Measurements from ENCODE around the gene NSUN6.
A peak's percentile ranks its signal among the peaks of the same experiment; 100 is the strongest.

The NSUN6 gene

DNA sequence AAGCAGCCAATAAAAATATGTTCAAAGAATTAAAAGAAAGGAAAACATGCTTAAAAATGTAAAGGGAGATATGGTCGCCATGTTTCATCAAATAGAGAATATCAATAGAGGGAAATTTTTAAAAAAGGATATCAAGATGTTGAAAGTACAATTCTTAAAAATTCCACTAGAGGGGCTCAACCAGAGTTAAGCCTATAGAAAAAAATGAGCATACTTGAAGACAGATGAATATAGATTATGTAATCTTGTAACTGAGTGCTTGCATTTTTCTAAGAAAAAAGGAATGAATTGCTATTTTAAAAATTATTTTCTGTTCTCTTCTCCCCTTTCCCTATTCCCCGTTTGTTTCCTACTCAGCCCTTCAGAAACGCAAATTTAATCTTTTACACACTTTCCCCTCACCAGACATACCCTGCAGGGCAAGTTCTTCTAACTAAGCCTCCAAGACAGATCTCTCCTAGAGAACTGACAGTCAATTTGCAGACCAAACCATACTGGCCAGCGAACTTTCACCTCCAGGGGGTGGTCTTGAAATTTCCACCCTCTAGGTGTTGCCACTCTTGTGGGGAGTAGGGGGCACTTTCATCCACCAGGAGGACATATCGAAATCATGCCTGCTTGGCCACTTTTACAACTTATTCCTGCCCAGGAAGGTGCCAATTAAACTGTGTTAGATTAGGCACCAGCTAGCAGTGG is 67.7 kb downstream of the NSUN6 start:
- no peak overlapping the region for H3K4me3 ChIP-seq (ENCODE audit: low read length)
- DNase-seq (ENCODE audit: low read depth), result no peak
- TF ChIP-seq, protein P1, sequence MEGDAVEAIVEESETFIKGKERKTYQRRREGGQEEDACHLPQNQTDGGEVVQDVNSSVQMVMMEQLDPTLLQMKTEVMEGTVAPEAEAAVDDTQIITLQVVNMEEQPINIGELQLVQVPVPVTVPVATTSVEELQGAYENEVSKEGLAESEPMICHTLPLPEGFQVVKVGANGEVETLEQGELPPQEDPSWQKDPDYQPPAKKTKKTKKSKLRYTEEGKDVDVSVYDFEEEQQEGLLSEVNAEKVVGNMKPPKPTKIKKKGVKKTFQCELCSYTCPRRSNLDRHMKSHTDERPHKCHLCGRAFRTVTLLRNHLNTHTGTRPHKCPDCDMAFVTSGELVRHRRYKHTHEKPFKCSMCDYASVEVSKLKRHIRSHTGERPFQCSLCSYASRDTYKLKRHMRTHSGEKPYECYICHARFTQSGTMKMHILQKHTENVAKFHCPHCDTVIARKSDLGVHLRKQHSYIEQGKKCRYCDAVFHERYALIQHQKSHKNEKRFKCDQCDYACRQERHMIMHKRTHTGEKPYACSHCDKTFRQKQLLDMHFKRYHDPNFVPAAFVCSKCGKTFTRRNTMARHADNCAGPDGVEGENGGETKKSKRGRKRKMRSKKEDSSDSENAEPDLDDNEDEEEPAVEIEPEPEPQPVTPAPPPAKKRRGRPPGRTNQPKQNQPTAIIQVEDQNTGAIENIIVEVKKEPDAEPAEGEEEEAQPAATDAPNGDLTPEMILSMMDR (IDR thresholded peaks at IDR 0.05; ENCODE audit: insufficient read depth, low read depth, low read length, missing control alignments), result peak; percentile 6

DNA sequence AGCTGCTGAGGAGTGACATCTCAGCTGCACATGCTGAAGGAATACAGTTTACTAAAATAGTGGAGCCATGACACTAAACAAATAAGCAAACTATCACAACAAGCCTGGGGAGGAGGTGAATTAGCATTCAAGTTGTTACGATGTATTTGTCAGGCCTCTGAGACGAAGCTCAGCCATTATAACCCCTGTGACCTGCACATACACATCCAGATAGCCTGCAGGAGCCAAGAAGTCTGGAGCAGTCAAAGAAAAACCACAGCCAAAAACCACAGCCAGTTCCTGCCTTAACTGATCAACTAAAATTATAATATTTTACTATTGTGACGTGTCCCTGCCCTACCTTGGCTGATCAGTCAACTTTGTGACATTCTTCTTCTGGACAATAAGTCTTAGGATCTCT is 68.6 kb downstream of the NSUN6 start:
- no peak overlapping the region for H3K4me3 ChIP-seq (ENCODE audit: low read length)
- DNase-seq (ENCODE audit: low read depth), result no peak
- TF ChIP-seq, protein P1 (IDR thresholded peaks at IDR 0.05; ENCODE audit: insufficient read depth, low read depth, low read length, missing control alignments), result no peak

DNA sequence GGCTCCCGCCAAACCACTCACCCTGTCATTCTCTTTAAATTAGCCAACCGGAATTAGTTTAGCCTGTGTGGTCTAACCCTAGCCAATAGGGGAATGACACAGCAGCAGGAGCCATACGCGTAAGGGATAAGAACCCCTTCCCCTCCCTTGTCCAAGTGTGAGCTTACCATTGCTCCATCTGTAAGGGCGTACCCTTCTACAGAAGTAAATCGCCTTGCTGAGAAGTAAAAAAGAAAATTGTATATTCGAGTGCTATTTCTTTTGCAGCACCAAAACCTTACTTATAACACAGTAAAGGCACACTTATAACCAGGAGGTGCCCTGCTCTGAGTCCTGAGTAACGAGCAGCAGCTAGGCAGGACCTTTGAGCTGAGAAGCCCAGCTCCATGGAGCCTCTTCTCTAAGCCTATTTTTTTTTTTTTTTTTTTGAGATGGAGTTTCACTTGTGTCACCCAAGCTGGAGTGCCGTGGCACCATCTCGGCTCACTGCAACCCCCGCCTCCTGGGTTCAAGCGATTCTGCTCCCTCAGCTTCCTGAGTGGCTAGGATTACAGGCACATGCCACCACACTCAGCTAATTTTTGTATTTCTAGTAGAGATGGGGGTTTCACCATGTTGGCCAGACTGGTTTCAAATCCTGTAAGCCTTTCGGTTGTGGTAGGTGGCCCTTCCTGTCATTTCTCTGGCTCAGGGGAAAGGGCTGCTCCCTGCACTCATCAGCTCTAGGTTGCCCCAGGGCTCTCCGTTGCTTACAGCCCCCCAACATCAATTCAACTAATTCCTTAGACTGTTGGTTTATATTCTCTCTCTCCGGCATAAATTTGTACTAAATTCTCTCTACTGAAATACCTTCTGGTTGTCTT is 73.3 kb downstream of the NSUN6 start:
- no peak for DNase-seq (ENCODE audit: low read depth)
- no peak overlapping the region for H3K4me3 ChIP-seq (ENCODE audit: low read length)
- TF ChIP-seq, protein P1 (IDR thresholded peaks at IDR 0.05; ENCODE audit: insufficient read depth, low read depth, low read length, missing control alignments), result no peak

DNA sequence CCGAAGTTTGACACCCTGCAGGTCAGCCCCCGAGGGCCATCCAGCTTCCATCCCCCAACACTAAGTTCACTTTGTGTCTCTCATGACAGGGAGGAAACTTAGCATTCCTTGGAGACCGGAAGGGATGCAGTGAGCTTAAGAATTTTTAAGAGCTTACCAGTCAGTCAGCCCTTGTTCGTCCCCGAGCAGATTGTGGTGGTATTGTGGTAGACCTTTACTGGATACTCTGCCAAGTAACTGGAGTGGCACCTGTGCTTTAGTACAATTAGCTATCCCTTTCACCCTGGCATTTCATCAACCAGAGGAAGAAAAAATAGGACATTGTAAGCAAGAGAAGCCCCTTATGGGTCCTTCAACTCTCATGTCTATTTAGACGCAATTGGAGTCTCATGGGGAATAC is 74.8 kb downstream of the NSUN6 start:
- no peak overlapping the region for H3K4me3 ChIP-seq (ENCODE audit: low read length)
- TF ChIP-seq, protein P1 (IDR thresholded peaks at IDR 0.05; ENCODE audit: insufficient read depth, low read depth, low read length, missing control alignments), result no peak
- DNase-seq (ENCODE audit: low read depth), result no peak

DNA sequence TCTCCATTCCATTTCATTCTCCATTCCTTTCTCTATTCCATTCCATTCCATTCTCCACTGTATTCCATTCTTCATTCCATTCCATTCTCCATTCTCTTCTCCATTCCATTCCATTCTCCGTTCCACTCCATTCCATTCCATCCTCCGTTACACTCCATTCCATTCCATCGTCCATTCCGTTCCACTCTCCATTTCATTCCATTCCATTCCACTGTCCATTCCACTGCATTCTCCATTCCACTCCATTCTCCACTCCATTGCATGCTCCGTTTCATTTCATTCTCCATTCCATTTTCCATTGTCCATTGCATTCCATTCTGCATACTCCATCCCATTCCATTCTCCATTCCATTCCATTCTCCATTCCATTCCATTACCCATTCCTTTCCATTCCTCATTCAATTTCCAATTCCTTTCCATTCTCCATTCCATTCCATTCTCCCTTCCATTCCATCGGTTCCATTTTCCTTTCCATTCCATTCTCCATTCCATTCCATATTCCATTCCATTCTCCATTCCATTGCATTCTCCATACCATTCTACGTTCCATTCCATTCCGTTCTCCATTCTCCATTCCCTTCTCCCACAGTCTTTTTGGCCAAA is 78.3 kb downstream of the NSUN6 start:
- no peak overlapping the region for H3K4me3 ChIP-seq (ENCODE audit: low read length)
- TF ChIP-seq, protein P1 (IDR thresholded peaks at IDR 0.05; ENCODE audit: insufficient read depth, low read depth, low read length, missing control alignments), result no peak
- no peak for DNase-seq (ENCODE audit: low read depth)

DNA sequence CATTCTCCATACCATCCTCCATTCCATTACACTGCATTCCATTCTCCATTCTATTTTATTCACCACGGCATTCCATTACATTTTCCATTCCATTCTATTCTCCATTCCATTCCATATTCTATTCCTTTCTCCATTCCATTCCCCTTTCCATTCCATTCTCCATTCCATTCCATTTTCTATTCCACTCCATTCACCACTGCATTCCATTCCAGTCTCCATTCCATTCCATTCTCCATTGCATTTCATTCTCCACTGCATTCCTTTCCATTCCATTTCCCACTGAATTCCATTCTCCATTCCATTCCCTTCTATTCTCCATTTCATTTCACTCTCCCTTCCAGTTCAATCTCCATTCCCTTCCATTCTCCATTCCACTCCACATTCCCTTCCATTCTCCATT is 79.6 kb downstream of the NSUN6 start:
- DNase-seq (ENCODE audit: low read depth), result no peak
- no peak overlapping the region for H3K4me3 ChIP-seq (ENCODE audit: low read length)
- TF ChIP-seq, protein P1 (IDR thresholded peaks at IDR 0.05; ENCODE audit: insufficient read depth, low read depth, low read length, missing control alignments), result no peak
